Neuronal stem cell (in vitro differentiated cells): ENCODE measurements around the gene SRGAP3.
A peak's percentile ranks its signal among the peaks of the same experiment; 100 is the strongest.

Source experiments
- DNase-seq: peaks from one replicate; pipeline ENCODE4 v3.0.0-alpha.2; 2013; ENCODE audit warnings: low spot score
- H2AFZ ChIP-seq: one replicate; pipeline ENCODE4 v1.6.1; 2013; ENCODE audit warnings: mild to moderate bottlenecking, low read length, inconsistent platforms
- H2AK5ac ChIP-seq: 2 replicates; pipeline ENCODE4 v1.6.1; 2013; ENCODE audit warnings: low read depth, mild to moderate bottlenecking, inconsistent platforms, low read length, moderate library complexity, mixed read lengths
- H2BK120ac ChIP-seq: 2 replicates; pipeline ENCODE4 v1.6.1; 2013; ENCODE audit warnings: low read depth, mild to moderate bottlenecking, inconsistent platforms, low read length, moderate library complexity, mixed read lengths
- H2BK12ac ChIP-seq: one replicate; pipeline ENCODE4 v1.6.1; 2013; ENCODE audit warnings: low read length, inconsistent platforms
- H2BK15ac ChIP-seq: 2 replicates; pipeline ENCODE4 v1.6.1; 2013; ENCODE audit warnings: mild to moderate bottlenecking, low read length, inconsistent platforms, mixed read lengths
- H2BK5ac ChIP-seq: one replicate; pipeline ENCODE4 v1.6.1; 2013; ENCODE audit warnings: inconsistent platforms, mild to moderate bottlenecking, low read length, moderate library complexity
- H3K14ac ChIP-seq: one replicate; pipeline ENCODE4 v1.6.1; 2013; ENCODE audit warnings: low read length, inconsistent platforms
- H3K18ac ChIP-seq: 2 replicates; pipeline ENCODE4 v1.6.1; 2013; ENCODE audit warnings: low read length, inconsistent platforms
- H3K23ac ChIP-seq: 2 replicates; pipeline ENCODE4 v1.6.1; 2013; ENCODE audit warnings: low read depth, mild to moderate bottlenecking, mixed read lengths, low read length, inconsistent platforms; ENCODE audit not compliant: poor library complexity
- H3K27ac ChIP-seq: replicated peaks from 3 replicates; pipeline ENCODE4 v1.5.1; 2013; ENCODE audit warnings: low read length, inconsistent platforms
- H3K27me3 ChIP-seq, 3 experiments: 2 replicates each; pipeline ENCODE4 v1.6.1; 2013; ENCODE audit warnings: low read length in 3 of 3, mild to moderate bottlenecking in 2 of 3, inconsistent platforms in 1 of 3, low read depth in 1 of 3, mixed read lengths in 1 of 3, moderate library complexity in 1 of 3; ENCODE audit not compliant: control insufficient read depth in 3 of 3, insufficient read depth in 3 of 3
- H3K36me3 ChIP-seq, 2 donors: replicated peaks in 1 of 2; 2 replicates each; pipeline ENCODE4 v1.6.1; 2013; ENCODE audit warnings: low read length in 2 of 2; ENCODE audit not compliant: control insufficient read depth in 2 of 2, insufficient read depth in 2 of 2
- H3K4ac ChIP-seq: 2 replicates; pipeline ENCODE4 v1.6.1; 2013; ENCODE audit warnings: inconsistent platforms, mild to moderate bottlenecking, low read length, moderate library complexity
- H3K4me1 ChIP-seq, 2 donors: 1 replicate in 1 of 2; 2 replicates in 1 of 2; pipeline ENCODE4 v1.6.1; 2013; ENCODE audit warnings: low read length in 2 of 2, low read depth in 1 of 2; ENCODE audit not compliant: control insufficient read depth in 2 of 2, insufficient read depth in 1 of 2
- H3K4me2 ChIP-seq: one replicate; pipeline ENCODE4 v1.6.1; 2013; ENCODE audit warnings: mild to moderate bottlenecking, low read length, inconsistent platforms; ENCODE audit not compliant: insufficient read depth, poor library complexity, severe bottlenecking
- H3K4me3 ChIP-seq, 2 donors: 2 replicates each; pipeline ENCODE4 v1.5.1; 2013; ENCODE audit warnings: low read length in 2 of 2, mild to moderate bottlenecking in 2 of 2, inconsistent platforms in 1 of 2, moderate library complexity in 1 of 2
- H3K79me1 ChIP-seq: one replicate; pipeline ENCODE4 v1.6.1; 2013; ENCODE audit warnings: low read depth, mild to moderate bottlenecking, inconsistent platforms, low read length, moderate library complexity
- H3K9ac ChIP-seq: one replicate; pipeline ENCODE4 v1.6.1; 2013; ENCODE audit warnings: mild to moderate bottlenecking, low read depth, low read length, inconsistent platforms; ENCODE audit not compliant: poor library complexity
- H3K9me3 ChIP-seq, 2 donors: replicated peaks in 1 of 2; 2 replicates each; pipeline versions ENCODE3 to v1.6.1; 2013; ENCODE audit warnings: low read length in 2 of 2, mild to moderate bottlenecking in 2 of 2, inconsistent platforms in 1 of 2, low read depth in 1 of 2, mixed read lengths in 1 of 2, moderate library complexity in 1 of 2; ENCODE audit not compliant: control insufficient read depth in 2 of 2, insufficient read depth in 1 of 2
- H4K8ac ChIP-seq: one replicate; pipeline ENCODE4 v1.6.1; 2013; ENCODE audit warnings: low read depth, mild to moderate bottlenecking, inconsistent platforms, low read length, moderate library complexity
- H4K91ac ChIP-seq: one replicate; pipeline ENCODE4 v1.6.1; 2013; ENCODE audit warnings: low read length, low read depth, mild to moderate bottlenecking, inconsistent platforms; ENCODE audit not compliant: poor library complexity
- WGBS, 2 donors: extraction: QIAGEN DNeasy Blood & Tissue Kit; methylation state at CpG; one replicate each; pipeline ENCODE4 v1.1.7; 2013; ENCODE audit warnings: missing lambda C conversion rate in 2 of 2, mixed read lengths in 1 of 2; ENCODE audit not compliant: insufficient read length in 2 of 2, insufficient replicate concordance in 1 of 2; ENCODE audit errors: extremely low coverage in 2 of 2; 5-methylcytosine and 5-hydroxymethylcytosine counted together

The SRGAP3 gene

DNA sequence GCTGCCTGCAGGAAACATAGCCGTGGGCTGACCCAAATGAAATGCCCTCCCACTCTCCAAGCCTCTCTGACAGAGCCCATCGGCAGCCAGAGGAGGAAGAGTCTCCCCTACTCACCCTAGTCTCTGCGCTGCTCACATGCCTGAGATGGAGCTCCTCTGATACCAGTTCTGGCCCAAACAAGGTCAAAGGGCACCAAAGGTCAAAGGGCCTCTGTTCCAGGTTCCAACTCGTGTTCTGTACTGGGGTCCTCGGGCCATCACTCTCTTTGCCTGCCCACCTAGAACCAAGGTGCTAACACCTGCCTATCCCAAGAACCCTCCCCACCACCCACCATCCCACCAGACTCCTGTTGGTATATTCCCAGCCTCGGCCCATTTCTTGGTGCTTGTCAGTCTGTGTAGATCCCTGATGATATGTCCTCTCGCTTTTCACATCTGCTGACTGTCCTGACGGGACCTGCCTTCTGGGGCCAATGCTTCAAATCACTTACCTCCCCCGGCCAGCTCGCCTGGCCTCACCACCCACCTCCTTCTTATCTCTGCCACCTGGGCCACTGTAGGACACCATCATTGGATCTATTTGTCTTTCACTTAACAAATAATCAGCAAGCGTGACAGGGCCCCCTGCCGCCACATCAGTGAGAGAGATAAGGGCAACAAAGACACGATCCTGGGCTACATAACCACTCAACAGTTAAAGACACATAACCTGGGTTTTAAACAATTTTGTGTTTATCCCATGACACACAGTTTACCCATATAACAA, 90.4 kb downstream of the SRGAP3 start:
- Histone ChIP-seq H3K4me3 (no peak overlapping the region), H3K23ac (no peak overlapping the region), H2BK15ac (no peak overlapping the region), H3K4me2 (no peak overlapping the region), H2AK5ac (no peak overlapping the region), H2AFZ (no peak overlapping the region), H4K91ac (no peak overlapping the region), H2BK120ac (no peak overlapping the region), H3K14ac (no peak overlapping the region), H3K27ac (no peak overlapping the region), H3K4ac (no peak overlapping the region), H3K9ac (no peak overlapping the region), H3K9me3 (peaks cover 0 to 1% of the 10 kb centered on the region in 2 donors), H2BK5ac (no peak overlapping the region), H3K79me1 (no peaks in the 10 kb centered on the region), H3K27me3 (no peaks in the 10 kb centered on the region), H3K18ac (no peak overlapping the region), H3K4me1 (peaks cover 0 to 3% of the 10 kb centered on the region in 2 donors), H3K36me3 (peaks cover 0 to 15% of the 10 kb centered on the region in 2 donors), H4K8ac (no peak overlapping the region), H2BK12ac (peak overlapping the region; percentile 10)
- WGBS, 2 donors, result no CpG with 5 or more reads among the region's 13 CpGs
- no peak for DNase-seq

DNA sequence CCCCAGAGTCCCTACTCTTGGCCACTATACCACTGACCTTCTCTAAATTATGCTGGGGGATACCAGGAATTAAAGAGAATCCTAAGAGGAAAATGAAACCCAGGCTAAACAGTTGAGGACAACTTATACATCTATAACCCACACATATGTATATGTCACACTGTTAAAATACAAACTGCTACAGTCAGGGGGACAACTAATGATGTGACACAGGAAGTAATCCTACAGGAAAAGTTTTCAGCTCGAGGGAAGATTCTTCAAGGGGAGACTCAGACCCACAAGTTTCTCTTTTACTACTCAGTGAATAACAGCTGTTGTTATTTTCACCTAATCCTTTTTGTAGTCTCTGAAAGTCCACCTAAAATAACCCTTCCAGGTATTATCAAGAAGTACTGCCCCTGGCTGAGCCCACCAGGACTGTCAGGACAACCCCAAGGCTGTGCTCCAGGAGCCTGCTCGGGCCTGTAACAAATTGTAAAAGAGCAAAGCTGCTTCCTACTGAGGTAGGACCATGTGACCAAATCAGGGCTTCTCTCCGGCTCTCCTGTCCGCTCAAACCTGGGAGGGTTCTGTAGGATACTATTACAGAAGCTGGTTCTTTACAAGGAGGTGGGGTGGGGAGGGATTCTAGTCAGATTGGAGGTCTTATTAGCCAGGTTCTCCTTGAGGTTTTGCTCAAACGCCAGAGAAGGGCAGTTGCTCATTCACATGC, 91.6 kb downstream of the SRGAP3 start:
- Histone ChIP-seq H4K8ac (no peak overlapping the region), H3K9ac (no peak overlapping the region), H3K18ac (no peak overlapping the region), H2BK15ac (no peak overlapping the region), H2BK5ac (no peak overlapping the region), H3K23ac (no peak overlapping the region), H3K27me3 (no peaks in the 10 kb centered on the region), H2AFZ (no peak overlapping the region), H3K4me2 (no peak overlapping the region), H2AK5ac (no peak overlapping the region), H2BK12ac (no peak overlapping the region), H3K27ac (no peak overlapping the region), H3K4me1 (peaks cover 0 to 3% of the 10 kb centered on the region in 2 donors), H3K4ac (no peak overlapping the region), H3K9me3 (peaks cover under 1 to 1% of the 10 kb centered on the region in 2 donors), H3K36me3 (peaks cover 0 to 10% of the 10 kb centered on the region in 2 donors), H2BK120ac (no peak overlapping the region), H3K14ac (no peak overlapping the region), H3K79me1 (no peaks in the 10 kb centered on the region), H3K4me3 (no peak overlapping the region), H4K91ac (no peak overlapping the region)
- no CpG with 5 or more reads among the region's 5 CpGs for WGBS, 2 donors
- no peak for DNase-seq

DNA sequence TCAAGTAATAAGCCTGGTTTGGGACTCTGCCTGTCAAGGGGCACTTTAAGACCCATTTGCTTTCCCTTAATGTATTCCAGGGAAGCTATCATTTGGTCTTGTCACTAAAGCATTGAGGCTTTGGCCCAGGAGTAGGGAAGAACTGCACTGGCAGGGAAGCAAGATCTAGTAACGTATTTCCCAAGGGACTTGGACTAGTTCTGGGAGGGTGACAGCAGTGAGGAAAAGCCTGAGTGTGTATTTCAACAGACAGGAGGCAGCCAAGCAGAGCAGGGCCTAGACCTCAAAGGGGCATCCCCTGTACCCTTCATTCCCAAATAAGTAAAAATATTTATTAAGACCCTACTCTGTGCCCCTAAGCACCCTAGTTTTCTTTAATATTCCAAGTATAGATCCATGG, 92.8 kb downstream of the SRGAP3 start:
- Histone ChIP-seq H3K27me3 (no peaks in the 10 kb centered on the region), H2BK15ac (no peak overlapping the region), H3K4me3 (no peak overlapping the region), H3K27ac (no peak overlapping the region), H3K9me3 (peaks cover 7 to 12% of the 10 kb centered on the region in 2 donors), H3K18ac (no peak overlapping the region), H3K79me1 (no peaks in the 10 kb centered on the region), H3K4ac (no peak overlapping the region), H3K14ac (no peak overlapping the region), H3K4me2 (no peak overlapping the region), H4K91ac (no peak overlapping the region), H4K8ac (no peak overlapping the region), H3K36me3 (peaks cover 0 to 15% of the 10 kb centered on the region in 2 donors), H3K23ac (no peak overlapping the region), H3K9ac (no peak overlapping the region), H2BK12ac (no peak overlapping the region), H2AK5ac (no peak overlapping the region), H3K4me1 (peaks cover 0 to 3% of the 10 kb centered on the region in 2 donors), H2BK5ac (no peak overlapping the region), H2BK120ac (no peak overlapping the region), H2AFZ (no peak overlapping the region)
- DNase-seq, result no peak
- no CpG with 5 or more reads among the region's 1 CpG for WGBS, 2 donors

DNA sequence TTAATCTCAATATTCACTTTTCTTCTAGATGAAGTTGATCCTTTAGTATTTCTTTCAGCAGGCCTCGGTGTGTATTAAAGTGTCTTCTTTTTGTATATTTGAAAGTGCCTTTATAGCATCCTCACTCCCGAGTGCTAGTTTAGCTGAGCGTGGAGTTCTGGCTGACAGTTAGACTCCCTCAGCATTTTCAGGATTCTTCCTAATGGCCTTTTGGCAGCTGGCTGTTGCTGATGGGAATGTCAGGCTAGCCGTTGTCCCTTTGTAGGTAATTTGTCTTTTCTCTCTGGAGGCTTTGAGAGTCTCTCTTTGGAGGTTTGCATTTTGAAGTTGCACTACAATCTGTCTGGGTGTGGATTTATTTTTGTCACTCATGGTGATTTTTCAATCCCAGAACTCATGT, 94.4 kb downstream of the SRGAP3 start:
- Histone ChIP-seq H3K23ac (no peak overlapping the region), H2BK12ac (no peak overlapping the region), H3K27ac (no peak overlapping the region), H2BK5ac (no peak overlapping the region), H3K18ac (no peak overlapping the region), H3K79me1 (no peaks in the 10 kb centered on the region), H2AFZ (no peak overlapping the region), H4K91ac (no peak overlapping the region), H3K4me1 (peaks cover 0 to 3% of the 10 kb centered on the region in 2 donors), H3K4me3 (no peak overlapping the region), H2BK120ac (no peak overlapping the region), H3K36me3 (peaks cover 0 to 23% of the 10 kb centered on the region in 2 donors), H3K9ac (no peak overlapping the region), H2BK15ac (no peak overlapping the region), H3K4ac (no peak overlapping the region), H3K14ac (no peak overlapping the region), H3K4me2 (no peak overlapping the region), H3K9me3 (peaks cover 15 to 22% of the 10 kb centered on the region in 2 donors), H2AK5ac (no peak overlapping the region), H4K8ac (no peak overlapping the region), H3K27me3 (no peaks in the 10 kb centered on the region)
- DNase-seq, result no peak
- WGBS, 2 donors, result no CpG with 5 or more reads among the region's 4 CpGs
